DOHH2 (cell line): ENCODE results near the gene NYAP2.

ENCODE experiments used
- H3F3A ChIP-seq: fragments of 200-600 bp; sonication (generic), shearing (Covaris generic); 2 replicates; pipeline ENCODE4 v1.6.0; 2016; ENCODE audit warnings: antibody characterized with exemption, mild to moderate bottlenecking; ENCODE audit not compliant: control insufficient read depth, insufficient read depth
- H3K27ac ChIP-seq: fragments of 200-600 bp; sonication (generic); 2 replicates; pipeline ENCODE4 v1.5.1; 2014; ENCODE audit warnings: low read depth, mild to moderate bottlenecking, low read length, moderate library complexity
- H3K27me3 ChIP-seq: fragments of 200-600 bp; sonication (generic); 2 replicates; pipeline ENCODE4 v1.6.1; 2014; ENCODE audit warnings: mild to moderate bottlenecking, low read length, mixed read lengths; ENCODE audit not compliant: control insufficient read depth
- H3K36me3 ChIP-seq: fragments of 200-600 bp; sonication (generic); 2 replicates; pipeline ENCODE4 v1.6.1; 2014; ENCODE audit warnings: mild to moderate bottlenecking, low read length, moderate library complexity, mixed read lengths; ENCODE audit not compliant: control insufficient read depth
- H3K4me1 ChIP-seq: fragments of 200-600 bp; sonication (generic); 2 replicates; pipeline ENCODE4 v1.6.1; 2014; ENCODE audit warnings: mild to moderate bottlenecking, low read length, mixed read lengths; ENCODE audit not compliant: control insufficient read depth
- H3K4me2 ChIP-seq: fragments of 200-600 bp; sonication (generic); 2 replicates; pipeline ENCODE4 v1.6.0; 2014; ENCODE audit warnings: mild to moderate bottlenecking, low read length, moderate library complexity
- H3K4me3 ChIP-seq: fragments of 200-600 bp; sonication (generic); 2 replicates; pipeline ENCODE4 v1.5.1; 2014; ENCODE audit warnings: mild to moderate bottlenecking, low read length, mixed read lengths
- H3K79me2 ChIP-seq: fragments of 200-600 bp; sonication (generic); 2 replicates; pipeline ENCODE4 v1.6.1; 2014; ENCODE audit warnings: mild to moderate bottlenecking, low read length, mixed read lengths; ENCODE audit not compliant: control insufficient read depth
- H3K9me2 ChIP-seq: fragments of 200-600 bp; sonication (generic); replicated peaks from 2 replicates; pipeline ENCODE4 v1.6.1; 2014; ENCODE audit warnings: mild to moderate bottlenecking, low read length, mixed read lengths; ENCODE audit not compliant: control insufficient read depth
- H3K9me3 ChIP-seq: fragments of 200-600 bp; sonication (generic); 2 replicates; pipeline ENCODE4 v1.6.1; 2014; ENCODE audit warnings: antibody characterized with exemption, low read length, mixed read lengths; ENCODE audit not compliant: control insufficient read depth, insufficient read depth
- H4K20me1 ChIP-seq: fragments of 200-600 bp; sonication (generic); 2 replicates; pipeline ENCODE4 v1.6.0; 2014; ENCODE audit warnings: low read depth, mild to moderate bottlenecking, antibody characterized with exemption, low read length, moderate library complexity; ENCODE audit not compliant: control insufficient read depth, insufficient read depth
- EZH2phosphoT487 ChIP-seq: fragments of 200-600 bp; sonication (generic); IDR thresholded peaks from 2 replicates; pipeline ENCODE4 v1.6.1; 2017; ENCODE audit warnings: borderline replicate concordance, mild to moderate bottlenecking, antibody characterized with exemption, low read length, moderate library complexity, mixed read lengths
- TF ChIP-seq, protein P1 (sequence below): fragments of 200-600 bp; sonication (generic); IDR thresholded peaks from one replicate; pipeline ENCODE4 v1.5.1; 2014; ENCODE audit warnings: antibody characterized with exemption, mild to moderate bottlenecking, low read depth, low read length; ENCODE audit not compliant: poor library complexity, severe bottlenecking

Gene NYAP2

GRCh38 chr2:225510796-225511195 is 111.3 kb downstream of the NYAP2 start:
- Histone ChIP-seq H3K27me3 (no peaks in the 10 kb centered on the region), H3K36me3 (no peaks in the 10 kb centered on the region), H3K4me2 (no peak overlapping the region), H3F3A (no peaks in the 10 kb centered on the region), H3K4me3 (no peak overlapping the region), H3K79me2 (no peaks in the 10 kb centered on the region), H4K20me1 (no peaks in the 10 kb centered on the region), H3K9me3 (no peaks in the 10 kb centered on the region), H3K4me1 (no peaks in the 10 kb centered on the region), H3K9me2 (no peaks in the 10 kb centered on the region), H3K27ac (no peak overlapping the region)
- TF ChIP-seq, protein P1, sequence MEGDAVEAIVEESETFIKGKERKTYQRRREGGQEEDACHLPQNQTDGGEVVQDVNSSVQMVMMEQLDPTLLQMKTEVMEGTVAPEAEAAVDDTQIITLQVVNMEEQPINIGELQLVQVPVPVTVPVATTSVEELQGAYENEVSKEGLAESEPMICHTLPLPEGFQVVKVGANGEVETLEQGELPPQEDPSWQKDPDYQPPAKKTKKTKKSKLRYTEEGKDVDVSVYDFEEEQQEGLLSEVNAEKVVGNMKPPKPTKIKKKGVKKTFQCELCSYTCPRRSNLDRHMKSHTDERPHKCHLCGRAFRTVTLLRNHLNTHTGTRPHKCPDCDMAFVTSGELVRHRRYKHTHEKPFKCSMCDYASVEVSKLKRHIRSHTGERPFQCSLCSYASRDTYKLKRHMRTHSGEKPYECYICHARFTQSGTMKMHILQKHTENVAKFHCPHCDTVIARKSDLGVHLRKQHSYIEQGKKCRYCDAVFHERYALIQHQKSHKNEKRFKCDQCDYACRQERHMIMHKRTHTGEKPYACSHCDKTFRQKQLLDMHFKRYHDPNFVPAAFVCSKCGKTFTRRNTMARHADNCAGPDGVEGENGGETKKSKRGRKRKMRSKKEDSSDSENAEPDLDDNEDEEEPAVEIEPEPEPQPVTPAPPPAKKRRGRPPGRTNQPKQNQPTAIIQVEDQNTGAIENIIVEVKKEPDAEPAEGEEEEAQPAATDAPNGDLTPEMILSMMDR, result no peak
- no peak for TF ChIP-seq EZH2phosphoT487

- H3K36me3 ChIP-seq, result no peaks in the 10 kb centered on the region
- no peak overlapping the region for H3K4me3 ChIP-seq
- no peak overlapping the region for H3K4me2 ChIP-seq
- no peak overlapping the region for H3K27ac ChIP-seq
- H3K4me1 ChIP-seq, result no peaks in the 10 kb centered on the region
- H3K79me2 ChIP-seq, result no peaks in the 10 kb centered on the region
- H3K9me3 ChIP-seq, result no peaks in the 10 kb centered on the region
- no peaks in the 10 kb centered on the region for H3F3A ChIP-seq
- TF ChIP-seq, protein P1, result no peak
- no peak for TF ChIP-seq EZH2phosphoT487
- no peaks in the 10 kb centered on the region for H3K9me2 ChIP-seq
- no peaks in the 10 kb centered on the region for H4K20me1 ChIP-seq
- no peaks in the 10 kb centered on the region for H3K27me3 ChIP-seq
Observed at GRCh38 chr2:225512469-225512868, 113.0 kb downstream of the NYAP2 start.

DNA sequence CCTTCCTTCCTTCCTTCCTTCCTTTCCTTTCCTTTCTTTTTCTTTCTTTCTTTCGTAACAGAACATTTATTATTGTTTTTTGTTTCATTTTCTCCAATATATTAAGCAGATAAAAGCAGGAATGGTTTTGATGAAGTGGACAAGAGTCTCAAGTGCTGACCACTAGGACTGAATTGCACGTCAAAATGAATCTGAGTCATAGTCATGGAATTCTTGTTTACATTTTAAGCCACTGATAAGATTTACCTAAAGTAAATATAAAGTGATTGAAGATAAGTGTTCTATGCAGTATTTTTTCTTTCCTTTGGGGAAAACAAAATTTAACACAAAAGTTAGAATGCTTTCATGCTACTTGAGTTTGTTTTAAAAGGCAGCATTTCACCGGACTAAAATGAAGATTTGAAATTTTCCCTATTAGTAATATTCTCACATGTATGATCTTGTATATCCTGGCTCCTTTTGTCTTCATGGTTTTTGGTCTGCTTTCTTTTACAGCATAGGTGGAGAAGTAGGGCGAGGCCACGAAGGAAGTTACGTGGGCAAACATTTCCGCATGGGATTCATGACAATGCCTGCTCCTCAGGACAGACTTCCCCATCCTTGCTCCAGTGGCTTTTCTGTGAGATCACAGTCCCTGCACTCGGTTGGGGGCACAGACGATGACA is 113.5 kb downstream of the NYAP2 start:
- no peak overlapping the region for H3K27ac ChIP-seq
- no peaks in the 10 kb centered on the region for H3K36me3 ChIP-seq
- no peaks in the 10 kb centered on the region for H3K9me3 ChIP-seq
- H3K9me2 ChIP-seq, result no peaks in the 10 kb centered on the region
- H4K20me1 ChIP-seq, result no peaks in the 10 kb centered on the region
- no peak overlapping the region for H3K4me3 ChIP-seq
- no peaks in the 10 kb centered on the region for H3K27me3 ChIP-seq
- no peaks in the 10 kb centered on the region for H3F3A ChIP-seq
- no peaks in the 10 kb centered on the region for H3K79me2 ChIP-seq
- no peaks in the 10 kb centered on the region for H3K4me1 ChIP-seq
- TF ChIP-seq, protein P1, result no peak
- no peak for TF ChIP-seq EZH2phosphoT487
- H3K4me2 ChIP-seq, result no peak overlapping the region
